SK-N-SH (cell line): ENCODE measurements around the gene HIGD1B.

Source experiments
- CHD2 ChIP-seq: fragments of 150-350 bp; IDR thresholded peaks from 2 replicates; pipeline ENCODE4 v1.6.1; 2018; ENCODE audit warnings: low read length; ENCODE audit not compliant: partially characterized antibody
- CTCF ChIP-seq: fragments of 200-600 bp; sonication (generic); IDR thresholded peaks from 2 replicates; pipeline ENCODE4 v1.6.1; 2017; ENCODE audit warnings: antibody characterized with exemption, mild to moderate bottlenecking, moderate library complexity
- ELF1 ChIP-seq: IDR thresholded peaks from 2 replicates; pipeline ENCODE4 v1.4.0; 2012
- EP300 ChIP-seq, 2 experiments: IDR thresholded peaks; 2 replicates each; pipeline versions ENCODE4 v1.4.0 to v1.6.1; 2012; ENCODE audit warnings: borderline replicate concordance in 1 of 2, low read depth in 1 of 2, low read length in 1 of 2
- MAX ChIP-seq: IDR thresholded peaks from 2 replicates; pipeline ENCODE4 v1.4.0; 2012; ENCODE audit warnings: low read depth
- MXI1 ChIP-seq: IDR thresholded peaks from 2 replicates; pipeline ENCODE4 v1.6.1; 2012; ENCODE audit warnings: mild to moderate bottlenecking, low read depth, low read length, improper control_type of control experiment
- REST ChIP-seq: IDR thresholded peaks from 2 replicates; pipeline ENCODE4 v1.6.1; 2012; ENCODE audit warnings: mild to moderate bottlenecking, low read depth, low read length, moderate library complexity
- RFX5 ChIP-seq: IDR thresholded peaks from 2 replicates; pipeline ENCODE4 v1.6.1; 2012; ENCODE audit warnings: mild to moderate bottlenecking, improper control_type of control experiment, low read length
- SIN3A ChIP-seq: IDR thresholded peaks from 2 replicates; pipeline ENCODE4 v1.6.1; 2012; ENCODE audit warnings: low read depth, mild to moderate bottlenecking, low read length, moderate library complexity, borderline replicate concordance
- YY1 ChIP-seq: IDR thresholded peaks from 2 replicates; pipeline ENCODE4 v1.4.0; 2012; ENCODE audit warnings: low read depth, mild to moderate bottlenecking

GRCh38 chr17:44848961-44849489 lies 1.3 kb downstream of the HIGD1B start:
- TF ChIP-seq YY1 (no peak), MAX (no peak), EP300 (IDR thresholded peaks at IDR 0.05; ENCODE audit: borderline replicate concordance in 1 of 2, low read depth in 1 of 2, low read length in 1 of 2) (no peak), CTCF (no peak), MXI1 (no peak), RFX5 (no peak), SIN3A (no peak), REST (no peak), ELF1 (no peak), CHD2 (no peak)
